GM12892 (cell line): ENCODE measurements around the gene GNAQ.

Experiments
- POLR2A ChIP-seq: IDR thresholded peaks from 2 replicates; pipeline ENCODE4 v1.6.1; 2011; ENCODE audit warnings: low read depth, low read length, control low read depth
- POLR2AphosphoS5 ChIP-seq: IDR thresholded peaks from 2 replicates; pipeline ENCODE4 v1.6.1; 2011; ENCODE audit warnings: low read depth, low read length, control low read depth
- TAF1 ChIP-seq: IDR thresholded peaks from 2 replicates; pipeline ENCODE4 v1.6.1; 2011; ENCODE audit warnings: low read depth, mild to moderate bottlenecking, control low read depth, low read length, borderline replicate concordance

DNA sequence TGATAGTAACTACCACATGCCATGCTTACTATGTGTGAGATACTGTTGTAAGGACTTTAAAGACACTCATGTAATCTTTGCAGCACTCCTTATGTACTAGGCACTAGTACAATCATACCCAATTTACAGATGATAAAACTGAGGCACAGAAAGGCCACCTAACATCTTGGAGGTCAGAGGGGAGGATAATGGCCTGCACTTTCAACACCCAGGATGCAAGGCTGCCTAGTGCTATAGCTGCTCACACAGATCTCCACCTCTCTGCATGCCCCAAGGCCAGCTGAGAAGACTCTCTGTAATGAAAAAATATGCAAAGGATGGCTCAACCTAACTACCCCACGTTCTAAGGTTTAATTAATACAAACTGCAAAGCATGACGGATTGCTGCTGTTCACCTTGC is 57.2 kb downstream of the GNAQ start:
- TF ChIP-seq TAF1, result no peak
- TF ChIP-seq POLR2A, result no peak
- no peak for TF ChIP-seq POLR2AphosphoS5
